ENCODE data around the gene TBC1D14.

TBC1D14 gene

DNA sequence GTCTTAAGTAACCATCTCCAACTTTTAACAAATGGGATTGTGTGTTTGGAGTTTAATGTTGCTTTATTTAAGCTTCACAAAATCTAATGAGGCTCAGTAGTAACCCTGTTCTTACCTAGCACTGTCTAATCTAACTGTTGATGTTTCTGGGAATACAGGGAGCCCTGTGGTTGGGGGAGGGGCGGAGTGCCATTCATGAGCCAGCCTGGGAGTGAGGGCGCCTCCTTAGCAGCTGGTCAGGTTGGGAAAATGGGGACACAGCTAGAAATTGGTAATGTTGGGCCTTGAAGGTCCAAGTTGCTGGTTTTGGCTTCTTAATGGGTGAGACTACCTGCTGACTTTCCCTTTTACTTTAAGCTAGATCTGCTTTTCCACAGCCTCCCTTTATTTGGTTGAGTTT lies 110.7 kb downstream of the TBC1D14 start:
- no peak overlapping the region for H3K4me3 ChIP-seq
- peaks cover 100% of the 10 kb centered on the region for H3K36me3 ChIP-seq
- no peak for TF ChIP-seq Cebpa-rat (IDR thresholded peaks at IDR 0.05)
- peaks cover 27% of the 10 kb centered on the region for H3K4me1 ChIP-seq
- peaks cover 99% of the 10 kb centered on the region for H4K20me1 ChIP-seq
- no peak overlapping the region for H3K4me2 ChIP-seq
- no peaks in the 10 kb centered on the region for H3K9me3 ChIP-seq
- H3K9ac ChIP-seq = no peak overlapping the region
- no peaks in the 10 kb centered on the region for H3K27me3 ChIP-seq
- H3K27ac ChIP-seq = no peak overlapping the region

DNA sequence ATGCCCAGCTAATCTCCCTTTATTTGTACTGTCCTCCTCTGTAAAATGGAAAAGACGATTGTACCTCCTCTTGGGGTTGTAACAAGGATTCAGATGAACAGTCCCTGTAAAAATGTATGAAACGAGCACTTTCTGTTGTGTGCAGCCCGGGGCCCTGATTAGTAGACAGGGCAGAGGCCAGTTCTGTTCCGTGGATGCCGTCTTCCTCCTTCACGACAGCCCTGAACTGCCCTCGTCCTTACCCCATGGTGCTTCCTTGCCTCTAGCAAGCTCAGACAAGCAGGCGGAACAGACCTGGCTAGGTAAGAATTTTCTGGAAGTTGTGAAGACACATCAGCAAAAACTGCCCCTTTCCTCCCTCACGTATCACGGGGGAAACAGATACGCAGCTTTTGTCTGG lies 111.2 kb downstream of the TBC1D14 start:
- H3K9me3 ChIP-seq = no peaks in the 10 kb centered on the region
- peaks cover 99% of the 10 kb centered on the region for H4K20me1 ChIP-seq
- TF ChIP-seq Cebpa-rat (IDR thresholded peaks at IDR 0.05) = no peak
- peaks cover 100% of the 10 kb centered on the region for H3K36me3 ChIP-seq
- no peaks in the 10 kb centered on the region for H3K27me3 ChIP-seq
- peaks cover 32% of the 10 kb centered on the region for H3K4me1 ChIP-seq
- no peak overlapping the region for H3K4me3 ChIP-seq
- H3K27ac ChIP-seq = no peak overlapping the region
- no peak overlapping the region for H3K9ac ChIP-seq
- no peak overlapping the region for H3K4me2 ChIP-seq

DNA sequence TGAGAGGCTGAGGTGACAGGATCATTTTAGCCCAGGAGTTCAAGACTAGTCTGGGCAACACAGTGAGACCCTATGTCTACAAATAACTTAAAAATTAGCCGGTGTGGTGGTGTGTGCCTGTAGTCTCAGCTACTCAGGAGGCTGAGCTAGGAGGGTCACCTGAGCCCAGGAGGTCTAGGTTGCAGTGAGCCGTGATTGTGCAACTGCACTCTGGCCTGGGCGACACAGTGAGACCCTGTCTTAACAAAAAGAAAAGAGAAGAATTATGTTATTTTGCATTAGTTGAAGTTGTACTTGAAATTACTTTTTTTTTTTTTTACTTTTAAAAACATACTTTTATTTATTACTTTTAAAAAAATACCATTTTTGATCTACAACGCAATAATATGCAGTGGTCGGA lies 111.7 kb downstream of the TBC1D14 start:
- Histone ChIP-seq H3K9me3 (no peaks in the 10 kb centered on the region), H3K27ac (no peak overlapping the region), H3K27me3 (no peaks in the 10 kb centered on the region), H3K9ac (no peak overlapping the region), H3K36me3 (peaks cover 100% of the 10 kb centered on the region), H4K20me1 (peaks cover 99% of the 10 kb centered on the region), H3K4me3 (no peak overlapping the region), H3K4me2 (no peak overlapping the region), H3K4me1 (peaks cover 28% of the 10 kb centered on the region)
- TF ChIP-seq Cebpa-rat (IDR thresholded peaks at IDR 0.05) = no peak

DNA sequence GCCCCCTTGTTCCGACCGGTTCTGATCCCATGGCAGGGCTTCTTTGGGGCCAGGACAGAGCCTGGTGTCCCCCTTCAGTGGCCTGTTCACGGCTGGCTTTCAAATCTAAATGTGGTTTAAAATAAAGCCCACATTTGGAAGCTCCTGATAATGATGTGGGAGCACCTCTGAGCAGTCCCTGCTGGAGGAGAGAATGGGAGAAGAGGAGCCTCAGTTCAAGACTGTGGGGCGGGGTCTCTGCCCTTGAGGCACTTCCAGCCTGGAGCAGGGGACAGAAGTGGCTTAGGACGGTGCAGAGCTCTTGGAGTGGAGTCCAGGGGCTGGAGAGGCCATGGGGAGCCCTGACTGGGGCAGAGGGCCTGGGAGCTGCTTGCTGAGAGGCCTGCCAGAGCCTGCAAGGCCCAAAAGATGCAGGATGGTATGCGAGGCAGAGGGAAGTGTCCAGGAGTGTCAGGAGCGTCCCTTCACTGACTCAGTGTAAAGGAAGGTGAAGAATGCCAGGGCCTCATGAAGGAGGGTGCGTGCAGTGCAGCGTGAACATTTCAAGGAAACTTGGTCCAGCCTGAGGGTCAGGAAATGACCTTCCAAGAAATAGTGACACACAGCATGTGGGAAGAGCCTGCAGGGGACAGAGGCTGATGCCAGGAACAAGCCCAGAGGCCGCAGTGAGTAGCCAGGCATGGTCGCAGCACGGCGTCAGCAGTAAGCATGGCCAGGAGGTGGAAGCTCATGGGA lies 112.5 kb downstream of the TBC1D14 start:
- H3K27me3 ChIP-seq = no peaks in the 10 kb centered on the region
- no peak overlapping the region for H3K4me2 ChIP-seq
- no peak for TF ChIP-seq Cebpa-rat (IDR thresholded peaks at IDR 0.05)
- H3K27ac ChIP-seq = peak overlapping the region; percentile 44; the same call in 1 of the 2 replicates
- H3K4me1 ChIP-seq = peaks cover 20% of the 10 kb centered on the region
- no peak overlapping the region for H3K4me3 ChIP-seq
- H4K20me1 ChIP-seq = peaks cover 100% of the 10 kb centered on the region
- no peak overlapping the region for H3K9ac ChIP-seq
- no peaks in the 10 kb centered on the region for H3K9me3 ChIP-seq
- peaks cover 100% of the 10 kb centered on the region for H3K36me3 ChIP-seq

DNA sequence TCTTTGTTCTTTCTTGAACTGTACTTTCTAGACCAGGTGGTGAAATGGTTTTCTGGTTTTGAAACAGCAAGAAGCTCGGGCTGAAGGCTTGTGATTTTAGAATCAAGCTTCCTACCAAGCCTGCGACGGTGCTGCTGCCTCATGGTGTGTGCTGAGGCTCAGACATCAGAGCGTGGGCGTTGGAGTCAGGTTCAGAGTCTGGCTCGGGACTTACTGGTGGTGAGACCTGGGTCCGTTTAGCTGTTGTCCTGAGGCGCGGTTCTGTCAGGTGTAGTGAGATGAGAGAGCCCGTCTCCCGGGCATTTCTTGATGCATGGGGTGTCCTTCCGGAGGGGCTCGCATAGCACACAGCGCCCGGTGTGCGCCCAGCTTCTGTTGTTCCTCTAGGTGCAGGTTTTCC lies 113.9 kb downstream of the TBC1D14 start:
- Histone ChIP-seq H3K4me3 (no peak overlapping the region), H3K9ac (no peak overlapping the region), H3K27ac (no peak overlapping the region), H3K36me3 (peaks cover 97% of the 10 kb centered on the region), H4K20me1 (peaks cover 95% of the 10 kb centered on the region), H3K9me3 (no peaks in the 10 kb centered on the region), H3K27me3 (no peaks in the 10 kb centered on the region), H3K4me2 (no peak overlapping the region), H3K4me1 (peaks cover 24% of the 10 kb centered on the region)
- TF ChIP-seq Cebpa-rat (IDR thresholded peaks at IDR 0.05) = no peak

DNA sequence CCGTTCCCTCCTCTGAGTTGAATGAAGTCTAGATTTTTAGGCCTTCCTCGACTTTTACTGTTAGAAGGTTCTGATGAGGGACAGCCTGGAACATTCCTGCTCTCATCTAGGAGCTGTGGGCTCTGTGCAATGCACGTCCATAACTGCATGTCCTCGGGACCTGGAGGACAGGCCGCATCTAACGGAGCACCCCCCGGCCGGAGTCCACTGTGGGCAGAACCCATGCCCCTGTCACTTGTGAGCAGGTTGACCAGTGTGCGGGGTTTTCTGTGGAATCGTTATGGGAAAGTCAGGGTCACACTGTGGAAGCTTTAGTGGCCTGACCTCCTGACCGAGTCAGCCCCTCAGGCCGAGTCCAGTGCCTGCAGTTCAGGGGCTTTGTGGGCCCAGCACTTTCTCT lies 114.3 kb downstream of the TBC1D14 start:
- TF ChIP-seq Cebpa-rat (IDR thresholded peaks at IDR 0.05) = no peak
- Histone ChIP-seq H3K27me3 (no peaks in the 10 kb centered on the region), H3K4me3 (no peak overlapping the region), H3K9ac (no peak overlapping the region), H3K36me3 (peaks cover 95% of the 10 kb centered on the region), H3K9me3 (no peaks in the 10 kb centered on the region), H3K27ac (no peak overlapping the region), H3K4me1 (peaks cover 28% of the 10 kb centered on the region), H4K20me1 (peaks cover 95% of the 10 kb centered on the region), H3K4me2 (no peak overlapping the region)

DNA sequence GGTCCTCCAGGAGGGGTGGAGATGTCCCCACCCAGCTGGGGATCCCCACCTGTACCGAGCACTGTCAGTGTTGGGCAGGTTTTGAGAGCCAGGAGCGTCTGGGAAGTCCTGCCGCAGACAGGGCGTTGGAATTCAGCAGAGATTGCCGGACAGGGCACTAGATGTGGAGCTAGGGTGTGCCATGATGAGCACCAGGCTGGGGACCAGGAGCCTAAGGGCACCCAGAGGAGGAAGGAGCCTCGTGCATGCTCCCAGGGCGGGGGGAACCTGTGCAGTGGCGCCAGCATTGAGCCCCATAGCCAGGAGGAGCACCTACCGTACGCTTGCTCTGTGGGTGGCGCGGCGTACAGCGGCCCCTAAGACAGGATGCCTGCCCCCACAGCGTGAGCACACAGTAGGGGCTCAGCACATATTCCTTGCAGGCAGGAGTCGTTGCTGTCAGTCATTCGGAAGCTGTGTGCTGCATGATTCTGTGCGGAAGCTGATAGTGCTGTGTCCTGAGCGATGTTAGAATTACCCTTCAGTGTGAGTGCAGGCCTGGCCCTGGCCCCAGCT lies 114.8 kb downstream of the TBC1D14 start:
- H3K27ac ChIP-seq = no peak overlapping the region
- H4K20me1 ChIP-seq = peaks cover 95% of the 10 kb centered on the region
- H3K9ac ChIP-seq = no peak overlapping the region; the same call in 1 of the 2 replicates
- H3K9me3 ChIP-seq = no peaks in the 10 kb centered on the region
- no peaks in the 10 kb centered on the region for H3K27me3 ChIP-seq
- peaks cover 33% of the 10 kb centered on the region for H3K4me1 ChIP-seq
- H3K4me3 ChIP-seq = no peak overlapping the region
- peaks cover 95% of the 10 kb centered on the region for H3K36me3 ChIP-seq
- TF ChIP-seq Cebpa-rat (IDR thresholded peaks at IDR 0.05) = no peak
- no peak overlapping the region for H3K4me2 ChIP-seq

DNA sequence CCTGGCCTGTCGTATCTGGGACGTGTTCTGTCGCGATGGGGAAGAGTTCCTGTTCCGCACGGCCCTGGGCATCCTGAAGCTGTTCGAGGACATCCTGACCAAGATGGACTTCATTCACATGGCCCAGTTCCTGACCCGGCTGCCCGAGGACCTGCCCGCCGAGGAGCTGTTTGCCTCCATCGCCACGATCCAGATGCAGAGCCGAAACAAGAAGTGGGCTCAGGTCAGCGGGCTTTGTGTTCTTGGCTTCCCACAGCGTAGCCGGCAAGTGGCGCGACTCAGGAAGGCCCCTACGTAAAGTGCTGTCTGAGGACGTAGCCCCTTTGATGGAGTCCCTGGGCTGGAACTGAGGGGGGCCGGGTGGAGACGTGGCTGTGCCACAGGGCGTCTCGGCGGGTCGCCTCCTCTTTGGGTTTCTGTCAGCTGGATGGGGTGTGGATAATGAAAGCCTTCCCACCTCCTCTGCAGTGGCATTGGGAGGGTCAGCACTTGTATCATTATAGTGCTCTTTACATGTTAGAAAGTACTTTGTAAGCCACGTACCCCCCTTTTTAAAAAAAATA lies 115.5 kb downstream of the TBC1D14 start:
- H3K36me3 ChIP-seq = peaks cover 95% of the 10 kb centered on the region
- no peak overlapping the region; the same call in 1 of the 2 replicates for H3K9ac ChIP-seq
- no peak overlapping the region for H3K4me3 ChIP-seq
- H4K20me1 ChIP-seq = peaks cover 95% of the 10 kb centered on the region
- H3K27ac ChIP-seq = 0 out of 2 replicates have a peak overlapping the region, but pooled peaks have one; percentile 3
- TF ChIP-seq Cebpa-rat (IDR thresholded peaks at IDR 0.05) = no peak
- peaks cover 40% of the 10 kb centered on the region for H3K4me1 ChIP-seq
- H3K4me2 ChIP-seq = no peak overlapping the region
- no peaks in the 10 kb centered on the region for H3K9me3 ChIP-seq
- H3K27me3 ChIP-seq = no peaks in the 10 kb centered on the region

DNA sequence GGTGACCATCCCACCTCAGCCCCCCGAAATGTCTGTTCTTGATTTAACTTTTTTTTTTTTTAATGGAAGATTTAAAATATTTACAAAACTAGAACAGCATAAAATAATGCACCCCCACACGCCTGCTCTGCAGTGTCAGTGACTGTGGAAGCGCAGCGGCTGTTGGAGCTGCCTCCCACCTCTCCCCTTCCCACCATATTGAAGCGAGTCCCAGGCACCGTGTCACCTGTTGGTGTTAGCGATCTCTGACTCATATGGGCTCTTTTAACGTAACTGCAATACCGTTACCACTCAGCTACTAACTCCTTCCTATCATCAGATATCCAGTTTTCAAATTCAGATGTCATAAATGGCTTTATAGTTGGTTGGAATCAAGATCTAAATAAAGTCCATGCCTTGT lies 116.5 kb downstream of the TBC1D14 start:
- H3K36me3 ChIP-seq = peaks cover 95% of the 10 kb centered on the region
- no peaks in the 10 kb centered on the region for H3K27me3 ChIP-seq
- no peak overlapping the region for H3K4me2 ChIP-seq
- no peaks in the 10 kb centered on the region for H3K9me3 ChIP-seq
- H3K27ac ChIP-seq = no peak overlapping the region
- H3K4me3 ChIP-seq = no peak overlapping the region
- peaks cover 50% of the 10 kb centered on the region for H3K4me1 ChIP-seq
- H3K9ac ChIP-seq = no peak overlapping the region
- peaks cover 95% of the 10 kb centered on the region for H4K20me1 ChIP-seq
- TF ChIP-seq Cebpa-rat (IDR thresholded peaks at IDR 0.05) = no peak

DNA sequence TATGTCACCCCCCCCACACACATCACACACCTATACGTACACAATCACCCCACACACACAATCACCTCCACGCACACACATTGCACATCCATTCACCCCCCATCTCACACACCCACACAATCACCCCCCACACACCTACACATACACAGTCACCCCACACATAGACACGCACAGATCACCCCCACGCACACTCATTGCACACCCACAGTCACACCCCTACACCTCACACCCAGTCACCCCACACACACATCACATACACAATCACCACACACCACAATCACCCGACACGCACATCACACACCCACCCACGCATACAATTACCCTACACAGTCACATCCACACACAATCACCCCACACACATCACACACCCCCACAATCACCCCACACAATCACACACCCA lies 117.7 kb downstream of the TBC1D14 start:
- no peak for TF ChIP-seq Cebpa-rat (IDR thresholded peaks at IDR 0.05)
- Histone ChIP-seq H3K9me3 (no peaks in the 10 kb centered on the region), H4K20me1 (peaks cover 95% of the 10 kb centered on the region), H3K27me3 (no peaks in the 10 kb centered on the region), H3K27ac (no peak overlapping the region), H3K4me1 (peaks cover 62% of the 10 kb centered on the region), H3K4me3 (no peak overlapping the region), H3K4me2 (no peak overlapping the region), H3K36me3 (peaks cover 95% of the 10 kb centered on the region), H3K9ac (no peak overlapping the region)

Measured in BLaER1 (cell line).